Transverse colon (tissue), 4 donors: ENCODE measurements around the gene FLT1. TPM values are rescaled to one million over a fixed set of nuclear protein-coding genes. Genes with fewer than 3 reads are reported as not detected.

ENCODE experiments used
- DNase-seq: peaks from one replicate; pipeline ENCODE4 v3.0.0-alpha.2; 2019
- H3K27ac ChIP-seq, 4 donors: fragments of 200-600 bp; sonication (generic); 2 replicates each; pipeline ENCODE4 v1.5.1; 2016 to 2018; ENCODE audit warnings: inconsistent platforms in 4 of 4
- H3K27me3 ChIP-seq: fragments of 200-600 bp; sonication (generic); 2 replicates; pipeline ENCODE4 v1.5.1; 2017; ENCODE audit warnings: inconsistent platforms
- H3K36me3 ChIP-seq, 4 donors: fragments of 200-600 bp; sonication (generic); 2 replicates each; pipeline ENCODE4 v1.5.1; 2017 to 2019; ENCODE audit warnings: inconsistent platforms in 4 of 4
- H3K4me1 ChIP-seq, 4 donors: fragments of 200-600 bp; sonication (generic); 2 replicates each; pipeline ENCODE4 v1.5.1; 2017 to 2020; ENCODE audit warnings: inconsistent platforms in 4 of 4
- H3K4me3 ChIP-seq, 4 donors: fragments of 200-600 bp; sonication (generic); 1 replicate in 1 of 4; 2 replicates in 3 of 4; pipeline versions ENCODE4 v1.5.1 to v1.6.1; 2017 to 2019; ENCODE audit warnings: inconsistent platforms in 4 of 4
- H3K9me3 ChIP-seq, 2 donors: fragments of 200-600 bp; sonication (generic); 2 replicates each; pipeline ENCODE4 v1.5.1; 2017 to 2019; ENCODE audit warnings: inconsistent platforms in 2 of 2
- EP300 ChIP-seq: sonication (generic); formaldehyde crosslinking; IDR thresholded peaks from one replicate; pipeline ENCODE4 v1.6.1; 2017; ENCODE audit warnings: antibody characterized with exemption, low read depth
- POLR2A ChIP-seq: fragments of 450-650 bp; IDR thresholded peaks from one replicate; pipeline ENCODE4 v1.6.1; 2016; ENCODE audit warnings: antibody characterized with exemption, mild to moderate bottlenecking, moderate library complexity
- POLR2AphosphoS5 ChIP-seq, 3 donors: sonication (generic); formaldehyde crosslinking; IDR thresholded peaks; one replicate each; pipeline ENCODE4 v1.6.1; 2016; ENCODE audit warnings: antibody characterized with exemption in 3 of 3
- WGBS, 2 donors: methylation state at CpG; one replicate each; pipeline ENCODE4 v1.1.5; 2018; ENCODE audit warnings: low coverage in 1 of 2; 5-methylcytosine and 5-hydroxymethylcytosine counted together
- in situ Hi-C, 4 donors: fragments of 200-750 bp; cut with MboI; loops; one replicate each; pipeline versions ENCODE4 v1.15.0 to v1.15.1; 2017; ENCODE audit warnings: low sequenced_read_pairs in 3 of 4, low pct_ligation_motif_present in 1 of 4, low pct_unique_long_range_greater_than_20kb in 1 of 4
- intact Hi-C: fragments of 100-400 bp; cut with DNase I; formaldehyde crosslinking; loops from one replicate; pipeline ENCODE4 v1.15.1; 2023; ENCODE audit warnings: low total_unique reads
- total RNA-seq, 4 donors: library from RNA; depleted of rRNA; stranded (reverse); fragments of >200 nt; gene quantifications; one replicate each; pipeline ENCODE4 v1.1.0, GENCODE V29; 2016
- TF ChIP-seq, protein P1 (sequence below), 5 experiments: fragments of 200-600 bp in 3 of 5; fragments of 450-650 bp in 2 of 5; sonication (generic) in 3 of 5; IDR thresholded peaks; 1 replicate in 2 of 5; 2 replicates in 3 of 5; pipeline ENCODE4 v1.5.1; 2016 to 2017; ENCODE audit warnings: antibody characterized with exemption in 5 of 5, inconsistent platforms in 3 of 5, mild to moderate bottlenecking in 2 of 5, moderate library complexity in 1 of 5

The FLT1 gene, protein sequence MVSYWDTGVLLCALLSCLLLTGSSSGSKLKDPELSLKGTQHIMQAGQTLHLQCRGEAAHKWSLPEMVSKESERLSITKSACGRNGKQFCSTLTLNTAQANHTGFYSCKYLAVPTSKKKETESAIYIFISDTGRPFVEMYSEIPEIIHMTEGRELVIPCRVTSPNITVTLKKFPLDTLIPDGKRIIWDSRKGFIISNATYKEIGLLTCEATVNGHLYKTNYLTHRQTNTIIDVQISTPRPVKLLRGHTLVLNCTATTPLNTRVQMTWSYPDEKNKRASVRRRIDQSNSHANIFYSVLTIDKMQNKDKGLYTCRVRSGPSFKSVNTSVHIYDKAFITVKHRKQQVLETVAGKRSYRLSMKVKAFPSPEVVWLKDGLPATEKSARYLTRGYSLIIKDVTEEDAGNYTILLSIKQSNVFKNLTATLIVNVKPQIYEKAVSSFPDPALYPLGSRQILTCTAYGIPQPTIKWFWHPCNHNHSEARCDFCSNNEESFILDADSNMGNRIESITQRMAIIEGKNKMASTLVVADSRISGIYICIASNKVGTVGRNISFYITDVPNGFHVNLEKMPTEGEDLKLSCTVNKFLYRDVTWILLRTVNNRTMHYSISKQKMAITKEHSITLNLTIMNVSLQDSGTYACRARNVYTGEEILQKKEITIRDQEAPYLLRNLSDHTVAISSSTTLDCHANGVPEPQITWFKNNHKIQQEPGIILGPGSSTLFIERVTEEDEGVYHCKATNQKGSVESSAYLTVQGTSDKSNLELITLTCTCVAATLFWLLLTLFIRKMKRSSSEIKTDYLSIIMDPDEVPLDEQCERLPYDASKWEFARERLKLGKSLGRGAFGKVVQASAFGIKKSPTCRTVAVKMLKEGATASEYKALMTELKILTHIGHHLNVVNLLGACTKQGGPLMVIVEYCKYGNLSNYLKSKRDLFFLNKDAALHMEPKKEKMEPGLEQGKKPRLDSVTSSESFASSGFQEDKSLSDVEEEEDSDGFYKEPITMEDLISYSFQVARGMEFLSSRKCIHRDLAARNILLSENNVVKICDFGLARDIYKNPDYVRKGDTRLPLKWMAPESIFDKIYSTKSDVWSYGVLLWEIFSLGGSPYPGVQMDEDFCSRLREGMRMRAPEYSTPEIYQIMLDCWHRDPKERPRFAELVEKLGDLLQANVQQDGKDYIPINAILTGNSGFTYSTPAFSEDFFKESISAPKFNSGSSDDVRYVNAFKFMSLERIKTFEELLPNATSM (N-terminal part only)
- 1 to 10 TPM; 2.6 to 8.4 (median 3.5) TPM for total RNA-seq

DNA sequence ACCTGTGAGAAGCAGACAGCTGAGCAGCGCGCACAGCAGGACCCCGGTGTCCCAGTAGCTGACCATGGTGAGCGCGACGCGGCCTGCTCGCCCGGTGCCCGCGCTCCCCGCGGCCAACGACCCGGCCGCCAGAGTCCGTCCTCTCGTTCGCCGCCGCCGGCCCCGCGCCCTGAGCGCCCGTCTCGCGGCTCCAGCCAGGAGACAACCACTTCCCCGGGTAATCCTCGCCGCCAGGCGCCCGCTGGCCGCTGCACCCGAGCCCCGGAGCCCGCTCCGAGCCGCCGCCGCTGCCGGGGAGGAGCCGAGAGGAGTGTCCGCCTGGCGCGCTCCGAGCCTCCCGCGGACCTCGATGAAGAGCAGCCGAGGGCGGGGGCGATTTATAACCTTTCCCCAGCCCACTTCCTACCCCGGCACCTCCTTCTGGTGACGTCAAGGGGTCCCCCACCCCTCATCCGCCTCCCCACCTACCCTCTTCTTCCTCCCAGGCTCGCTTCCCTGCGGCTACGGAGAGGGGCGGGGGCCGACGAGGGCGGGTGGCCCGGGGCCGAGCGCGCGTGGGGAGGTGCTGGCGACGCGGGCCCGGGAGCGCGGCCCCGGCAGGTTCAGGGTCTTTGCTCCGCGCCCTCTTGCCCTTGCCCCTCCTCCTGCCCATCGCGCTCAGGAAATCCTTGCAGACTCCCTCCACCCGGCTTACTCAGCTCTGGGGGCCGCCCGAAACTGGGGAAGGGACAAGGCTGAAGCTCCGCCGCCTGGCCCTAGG lies at the start of gene FLT1:
Gene FLT1 (minus strand): TSS at position 351 of the 760 bp plus-strand sequence. CDS start 285 bp downstream, at position 66.
- in situ Hi-C loops = no loop called here
- H3K9me3 ChIP-seq = no peaks in the 10 kb centered on the region
- WGBS, 2 donors = 1% methylated on average over 67 of the region's 84 CpGs; no CpG with 5 or more reads in 1 of the 2 donors
- intact Hi-C loops = no loop called here
- TF ChIP-seq POLR2A (no peak), POLR2AphosphoS5 (IDR thresholded peaks at IDR 0.05) (peak in 2 of 3 donors; percentile 47 to 53)
- H3K36me3 ChIP-seq = no peaks in the 10 kb centered on the region
- no peak for DNase-seq
- peak within 1 kb of the TSS in 2 of 4 donors; percentile 3 to 11 for H3K27ac ChIP-seq
- peaks cover 0 to 23% (median 19%) of the 10 kb centered on the region in 4 donors for H3K4me1 ChIP-seq
- peaks cover 86% of the 10 kb centered on the region for H3K27me3 ChIP-seq
- H3K4me3 ChIP-seq = peak within 1 kb of the TSS; percentile 21 to 43 (median 28)

DNA sequence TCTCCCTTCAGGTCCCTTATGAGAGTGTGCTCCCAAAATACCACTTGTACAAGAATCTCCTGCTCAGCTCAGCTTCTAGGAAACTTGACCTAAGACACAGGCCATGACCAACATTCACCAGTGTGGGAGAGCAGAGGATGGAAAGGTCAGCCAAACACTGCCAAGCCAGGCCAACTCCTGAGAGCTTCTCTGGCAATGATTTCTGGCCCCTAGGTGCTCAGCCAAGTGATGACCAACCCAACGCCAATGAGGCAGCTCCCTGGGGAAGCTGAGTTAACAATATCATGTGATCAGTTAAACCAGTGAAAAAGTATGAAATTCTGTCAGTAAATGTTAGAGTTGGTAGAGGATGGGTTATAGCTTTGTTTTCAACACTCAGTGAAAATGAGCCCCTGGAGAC lies 49.1 kb upstream of the FLT1 start:
- Histone ChIP-seq H3K4me3 (no peak overlapping the region), H3K27me3 (peaks cover 5% of the 10 kb centered on the region), H3K36me3 (no peaks in the 10 kb centered on the region), H3K9me3 (no peaks in the 10 kb centered on the region), H3K27ac (no peak overlapping the region), H3K4me1 (peaks cover 0 to 18% (median 0%) of the 10 kb centered on the region in 4 donors)
- in situ Hi-C loops = no loop called here
- TF ChIP-seq, protein P1, sequence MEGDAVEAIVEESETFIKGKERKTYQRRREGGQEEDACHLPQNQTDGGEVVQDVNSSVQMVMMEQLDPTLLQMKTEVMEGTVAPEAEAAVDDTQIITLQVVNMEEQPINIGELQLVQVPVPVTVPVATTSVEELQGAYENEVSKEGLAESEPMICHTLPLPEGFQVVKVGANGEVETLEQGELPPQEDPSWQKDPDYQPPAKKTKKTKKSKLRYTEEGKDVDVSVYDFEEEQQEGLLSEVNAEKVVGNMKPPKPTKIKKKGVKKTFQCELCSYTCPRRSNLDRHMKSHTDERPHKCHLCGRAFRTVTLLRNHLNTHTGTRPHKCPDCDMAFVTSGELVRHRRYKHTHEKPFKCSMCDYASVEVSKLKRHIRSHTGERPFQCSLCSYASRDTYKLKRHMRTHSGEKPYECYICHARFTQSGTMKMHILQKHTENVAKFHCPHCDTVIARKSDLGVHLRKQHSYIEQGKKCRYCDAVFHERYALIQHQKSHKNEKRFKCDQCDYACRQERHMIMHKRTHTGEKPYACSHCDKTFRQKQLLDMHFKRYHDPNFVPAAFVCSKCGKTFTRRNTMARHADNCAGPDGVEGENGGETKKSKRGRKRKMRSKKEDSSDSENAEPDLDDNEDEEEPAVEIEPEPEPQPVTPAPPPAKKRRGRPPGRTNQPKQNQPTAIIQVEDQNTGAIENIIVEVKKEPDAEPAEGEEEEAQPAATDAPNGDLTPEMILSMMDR (IDR thresholded peaks at IDR 0.05) = no peak
- TF ChIP-seq POLR2AphosphoS5 (IDR thresholded peaks at IDR 0.05) (no peak), POLR2A (no peak), EP300 (no peak)
- intact Hi-C loops = no loop called here
- WGBS, 2 donors = 69% methylated on average over 1 of the region's 1 CpG; no CpG with 5 or more reads in 1 of the 2 donors
- DNase-seq = no peak

DNA sequence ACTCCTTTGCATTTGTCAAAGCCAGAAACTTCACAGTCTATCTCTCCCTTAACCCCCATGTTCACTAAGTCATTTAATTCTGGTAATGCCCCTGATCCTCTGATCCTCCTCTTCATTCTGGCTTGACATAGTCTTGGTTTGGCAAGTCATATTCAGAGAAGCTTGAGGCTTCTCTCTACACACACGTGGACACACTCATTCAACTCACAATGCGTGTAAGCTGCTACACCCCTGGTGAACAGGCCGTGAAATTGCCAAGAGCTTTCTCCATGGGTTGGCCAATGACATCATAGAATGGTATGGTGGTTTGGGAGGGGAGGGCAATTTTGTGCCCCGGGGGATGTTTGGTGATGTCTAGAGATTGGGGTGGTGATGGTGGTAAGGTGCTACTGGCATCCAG lies 47.9 kb upstream of the FLT1 start:
- DNase-seq = no peak
- Histone ChIP-seq H3K27ac (no peak overlapping the region), H3K9me3 (no peaks in the 10 kb centered on the region), H3K36me3 (no peaks in the 10 kb centered on the region), H3K27me3 (peaks cover 5% of the 10 kb centered on the region), H3K4me1 (peaks cover 0 to 12% (median 0%) of the 10 kb centered on the region in 4 donors), H3K4me3 (no peak overlapping the region)
- WGBS, 2 donors = 74 to 96% methylated on average over 3 to 4 of the region's 4 CpGs
- intact Hi-C loops (no loop called here), in situ Hi-C loops (no loop called here)
- no peak for TF ChIP-seq POLR2AphosphoS5 (IDR thresholded peaks at IDR 0.05)
- no peak for TF ChIP-seq EP300
- no peak for TF ChIP-seq POLR2A
- TF ChIP-seq, protein P1 (IDR thresholded peaks at IDR 0.05) = no peak

DNA sequence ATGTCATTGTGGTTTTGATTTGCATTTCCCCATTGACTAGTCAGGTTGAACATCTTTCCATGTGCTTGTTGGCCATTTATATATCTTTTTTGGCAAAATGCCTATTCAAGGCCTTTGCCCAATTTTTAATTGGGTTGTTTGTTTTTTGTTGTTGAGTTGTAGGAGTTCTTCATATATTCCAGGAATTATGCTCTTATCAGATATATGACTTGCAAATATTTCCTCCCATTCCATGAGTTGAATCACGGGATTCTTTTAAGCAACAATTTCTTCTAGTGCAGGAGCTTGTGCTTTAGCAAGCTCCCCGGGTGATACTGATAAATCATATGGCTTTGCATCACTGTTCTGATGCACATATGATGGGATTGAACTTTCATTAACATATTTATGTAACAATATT lies 47.0 kb upstream of the FLT1 start:
- peaks cover 5% of the 10 kb centered on the region for H3K27me3 ChIP-seq
- DNase-seq = no peak
- H3K4me1 ChIP-seq = peaks cover 0 to 12% (median 0%) of the 10 kb centered on the region in 4 donors
- H3K9me3 ChIP-seq = no peaks in the 10 kb centered on the region
- 73 to 88% methylated on average over 2 of the region's 2 CpGs for WGBS, 2 donors
- in situ Hi-C loops (no loop called here), intact Hi-C loops (no loop called here)
- H3K27ac ChIP-seq = no peak overlapping the region
- no peak for TF ChIP-seq POLR2AphosphoS5 (IDR thresholded peaks at IDR 0.05)
- TF ChIP-seq EP300 = no peak
- TF ChIP-seq, protein P1 (IDR thresholded peaks at IDR 0.05) = no peak
- no peak for TF ChIP-seq POLR2A
- no peak overlapping the region for H3K4me3 ChIP-seq
- H3K36me3 ChIP-seq = no peaks in the 10 kb centered on the region
